Keratinocyte (primary cell): ENCODE measurements around the gene ZNF492. TPM values are rescaled to one million over a fixed set of nuclear protein-coding genes. Genes with fewer than 3 reads are reported as not detected.

Source experiments
- DNase-seq: peaks from one replicate; pipeline ENCODE4 v3.0.0-alpha.2; 2011; ENCODE audit warnings: low read depth, missing footprints, low spot score
- FAIRE-seq: peaks from 2 replicates; lab custom pipeline; 2011; peaks lifted over from hg19 to GRCh38; lab: Jason Lieb, UNC
- H2AFZ ChIP-seq: 2 replicates; pipeline ENCODE4 v1.6.0; 2012; ENCODE audit warnings: low read length, control low read depth, inconsistent platforms; ENCODE audit not compliant: control insufficient read depth
- H3K27ac ChIP-seq: 2 replicates; pipeline ENCODE4 v1.5.1; 2011; ENCODE audit warnings: low read length; ENCODE audit not compliant: control insufficient read depth, insufficient read depth
- H3K27me3 ChIP-seq: 3 replicates; pipeline ENCODE4 v1.6.0; 2011; ENCODE audit warnings: low read length; ENCODE audit not compliant: control insufficient read depth, insufficient read depth; ENCODE audit errors: extremely low read depth
- H3K36me3 ChIP-seq, 2 experiments: 2 replicates in 1 of 2; 3 replicates in 1 of 2; pipeline ENCODE4 v1.5.1; 2011; ENCODE audit warnings: low read length in 2 of 2, mild to moderate bottlenecking in 1 of 2; ENCODE audit not compliant: control insufficient read depth in 2 of 2, insufficient read depth in 2 of 2; ENCODE audit errors: extremely low read depth in 1 of 2
- H3K4me1 ChIP-seq: 3 replicates; pipeline ENCODE4 v1.5.1; 2011; ENCODE audit warnings: low read length; ENCODE audit not compliant: control insufficient read depth, insufficient read depth; ENCODE audit errors: extremely low read depth
- H3K4me2 ChIP-seq: 3 replicates; pipeline ENCODE4 v1.6.0; 2011; ENCODE audit warnings: low read depth, low read length; ENCODE audit not compliant: control insufficient read depth, insufficient read depth; ENCODE audit errors: extremely low read depth
- H3K4me3 ChIP-seq, 3 experiments: fragments of 200-600 bp in 1 of 3; sonication (generic) in 1 of 3; 2 replicates in 2 of 3; 3 replicates in 1 of 3; pipeline ENCODE4 v1.5.1; 2011 to 2016; ENCODE audit warnings: low read length in 3 of 3, mild to moderate bottlenecking in 3 of 3, control low read depth in 2 of 3, inconsistent platforms in 1 of 3, low read depth in 1 of 3, mixed read lengths in 1 of 3, mixed run types in 1 of 3, moderate library complexity in 1 of 3; ENCODE audit not compliant: control insufficient read depth in 2 of 3, insufficient read depth in 2 of 3; ENCODE audit errors: extremely low read depth in 1 of 3
- H3K79me2 ChIP-seq: 2 replicates; pipeline ENCODE4 v1.6.0; 2012; ENCODE audit warnings: low read length; ENCODE audit not compliant: control insufficient read depth, insufficient read depth
- H3K9ac ChIP-seq: 3 replicates; pipeline ENCODE4 v1.6.0; 2011; ENCODE audit warnings: low read length; ENCODE audit not compliant: control insufficient read depth, insufficient read depth; ENCODE audit errors: extremely low read depth
- H3K9me1 ChIP-seq: 3 replicates; pipeline ENCODE4 v1.6.0; 2011; ENCODE audit warnings: low read length; ENCODE audit not compliant: control insufficient read depth, insufficient read depth; ENCODE audit errors: extremely low read depth
- H3K9me3 ChIP-seq: 2 replicates; pipeline ENCODE4 v1.5.1; 2012; ENCODE audit warnings: low read depth, low read length; ENCODE audit not compliant: control insufficient read depth
- H4K20me1 ChIP-seq: 3 replicates; pipeline ENCODE4 v1.6.0; 2011; ENCODE audit warnings: low read length; ENCODE audit not compliant: control insufficient read depth, insufficient read depth; ENCODE audit errors: extremely low read depth
- CTCF ChIP-seq, 3 experiments: IDR thresholded peaks in 1 of 3; conservative IDR thresholded peaks in 1 of 3; optimal IDR thresholded peaks in 1 of 3; 2 replicates in 2 of 3; 3 replicates in 1 of 3; pipeline versions ENCODE3 to v1.5.1; 2011; ENCODE audit warnings: low read length in 3 of 3, mild to moderate bottlenecking in 3 of 3, moderate library complexity in 2 of 3, control low read depth in 1 of 3, inconsistent platforms in 1 of 3; ENCODE audit not compliant: insufficient read depth in 2 of 3; ENCODE audit errors: extremely low read depth in 1 of 3
- EZH2 ChIP-seq: IDR thresholded peaks from one replicate; pipeline ENCODE4 v1.6.1; 2012; ENCODE audit warnings: inconsistent platforms, mild to moderate bottlenecking, low read length, moderate library complexity
- dilution Hi-C: fragments of 300-500 bp; cut with MboI; formaldehyde crosslinking; loops from one replicate; pipeline ENCODE4 v1.7.0; 2020; ENCODE audit warnings: low sequenced_read_pairs; ENCODE audit not compliant: extremely low pct_ligation_motif_present
- polyA plus RNA-seq, 5 experiments: library from polyadenylated mRNA; depleted of rRNA in 3 of 5; stranded (reverse) in 3 of 5; stranded (forward) in 1 of 5; unstranded in 1 of 5; fragments of >200 nt; gene quantifications; 1 replicate in 1 of 5; 2 replicates in 3 of 5; 3 replicates in 1 of 5; pipeline versions ENCODE4 v1.2.1 to v1.2.3, GENCODE V29; 2011 to 2012; ENCODE audit warnings: missing spikeins in 2 of 5, low read depth in 1 of 5, low replicate concordance in 1 of 5

Gene ZNF492
- polyA plus RNA-seq, 1 donor (not counting 4 experiments of a cell fraction or from before 2014, with no cell fraction given) = 0.43 TPM

GRCh38 chr19:22601906-22602630 lies 32.1 kb upstream of the ZNF492 start:
- Histone ChIP-seq H2AFZ (no peak overlapping the region), H3K9ac (no peak overlapping the region), H3K4me1 (no peaks in the 10 kb centered on the region), H3K79me2 (no peaks in the 10 kb centered on the region), H3K27ac (no peak overlapping the region), H3K9me3 (peaks cover 10% of the 10 kb centered on the region), H3K27me3 (no peaks in the 10 kb centered on the region), H3K4me3 (no peak overlapping the region), H3K36me3 (no peaks in the 10 kb centered on the region), H3K4me2 (no peak overlapping the region), H3K9me1 (no peaks in the 10 kb centered on the region), H4K20me1 (no peaks in the 10 kb centered on the region)
- no peak for TF ChIP-seq EZH2
- TF ChIP-seq CTCF (optimal IDR thresholded peaks at IDR 0.05 in 1 of 3, IDR thresholded peaks at IDR 0.05 in 1 of 3, conservative IDR thresholded peaks at IDR 0.05 in 1 of 3; ENCODE audit: extremely low read depth in 1 of 3, insufficient read depth in 2 of 3, low read length in 3 of 3) = no peak
- DNase-seq (no peak), FAIRE-seq (no peak)
- dilution Hi-C loops = no loop called here

- H4K20me1 ChIP-seq = no peaks in the 10 kb centered on the region
- DNase-seq (no peak), FAIRE-seq (no peak)
- H3K36me3 ChIP-seq = no peaks in the 10 kb centered on the region
- no peaks in the 10 kb centered on the region for H3K9me1 ChIP-seq
- peaks cover 10% of the 10 kb centered on the region for H3K9me3 ChIP-seq
- no peak overlapping the region for H2AFZ ChIP-seq
- no peak overlapping the region for H3K9ac ChIP-seq
- no peak overlapping the region for H3K4me3 ChIP-seq
- H3K4me2 ChIP-seq = no peak overlapping the region
- H3K4me1 ChIP-seq = no peaks in the 10 kb centered on the region
- dilution Hi-C loops = no loop called here
- no peaks in the 10 kb centered on the region for H3K79me2 ChIP-seq
- H3K27ac ChIP-seq = no peak overlapping the region
- no peaks in the 10 kb centered on the region for H3K27me3 ChIP-seq
- no peak for TF ChIP-seq EZH2
- TF ChIP-seq CTCF (optimal IDR thresholded peaks at IDR 0.05 in 1 of 3, IDR thresholded peaks at IDR 0.05 in 1 of 3, conservative IDR thresholded peaks at IDR 0.05 in 1 of 3; ENCODE audit: extremely low read depth in 1 of 3, insufficient read depth in 2 of 3, low read length in 3 of 3) = no peak
These were observed 31.4 kb upstream of the ZNF492 start for GRCh38 chr19:22602631-22603272.
